Measurements from ENCODE around the gene HYLS1.

DNA sequence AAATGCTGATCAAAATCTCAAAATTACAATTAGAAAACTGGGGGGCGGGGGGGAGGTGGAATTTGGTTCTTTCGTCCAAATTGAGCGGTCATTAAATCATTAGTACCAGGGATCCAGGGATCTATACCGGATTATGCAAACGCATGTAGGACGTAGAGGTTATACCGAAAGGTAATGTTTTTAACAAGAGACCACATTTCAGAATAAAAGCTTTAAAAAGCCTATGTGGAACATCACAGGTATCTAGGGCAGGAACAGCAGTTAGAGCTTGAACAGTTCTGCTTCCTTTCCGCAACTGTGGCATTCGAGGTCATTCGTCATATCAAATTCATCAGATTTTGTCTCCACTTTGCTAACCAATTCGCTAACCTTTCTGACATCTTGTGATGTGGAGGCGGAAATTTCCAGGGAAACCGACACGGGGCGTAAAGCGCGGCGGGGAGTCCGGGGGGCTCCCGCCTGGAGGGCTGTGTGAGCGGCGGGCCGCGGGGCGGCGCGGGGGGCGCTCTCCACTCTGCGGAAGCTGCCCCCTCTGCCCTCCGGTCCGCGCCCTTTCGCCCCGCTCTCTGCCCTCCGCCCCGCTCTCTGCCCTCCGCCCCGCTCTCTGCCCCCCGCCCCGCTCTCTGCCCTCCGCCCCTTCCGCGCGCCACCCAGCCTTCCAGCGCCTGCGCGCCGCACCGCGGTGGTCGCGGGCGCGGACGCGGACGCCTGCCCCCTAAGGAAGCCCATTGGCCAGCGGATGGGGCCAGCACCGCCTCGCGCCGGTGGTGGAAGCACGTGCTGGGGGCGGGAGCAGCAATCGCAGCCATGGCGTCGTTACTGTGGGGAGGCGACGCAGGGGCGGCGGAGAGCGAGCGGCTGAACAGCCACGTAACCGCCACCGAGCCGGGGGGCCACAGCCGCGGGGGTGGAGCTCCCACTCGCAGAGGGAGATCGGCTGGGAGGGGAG, 16.5 kb downstream of the HYLS1 start, which contains the start of gene DDX25:
- TF ChIP-seq POLR2AphosphoS5 (IDR thresholded peaks at IDR 0.05; ENCODE audit: low read depth) (no peak), CTCF (IDR thresholded peaks at IDR 0.05; ENCODE audit: insufficient read depth, low read length) (no peak), REST (IDR thresholded peaks at IDR 0.05; ENCODE audit: insufficient replicate concordance, low read depth) (no peak)

Data from HL-60 (cell line).